ENCODE measurements around the gene PLAC8L1.

DNA sequence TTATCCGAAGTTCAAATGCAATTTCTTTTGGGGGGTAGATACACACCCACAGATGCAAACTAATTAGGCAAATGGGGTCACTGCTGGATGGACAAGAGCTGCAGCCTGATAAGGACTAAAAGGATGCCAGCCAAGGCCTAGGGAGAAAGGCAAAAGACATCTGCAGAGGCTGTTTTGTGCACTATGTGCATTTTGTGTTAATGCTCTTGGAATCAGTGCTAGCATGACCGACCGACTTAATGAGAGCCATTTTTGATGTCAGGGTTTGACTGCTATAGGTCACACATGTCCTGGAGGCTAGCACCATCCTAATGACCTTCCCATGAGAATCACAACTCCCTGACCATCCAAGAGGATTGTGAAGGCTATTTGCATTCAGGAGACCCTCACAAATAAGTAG is 34.6 kb downstream of the PLAC8L1 start:
- TF ChIP-seq MTA3 (CRISPR knock-in tag; IDR thresholded peaks at IDR 0.05) (no peak), SMAD9 (CRISPR knock-in tag; IDR thresholded peaks at IDR 0.05) (no peak), ZFP36 (IDR thresholded peaks at IDR 0.05; ENCODE audit: borderline replicate concordance, low read depth, low read length, partially characterized antibody) (no peak), SALL2 (CRISPR knock-in tag; IDR thresholded peaks at IDR 0.05) (no peak)
